SK-N-MC (cell line): ENCODE measurements around the gene ASCC1.
"Not testable (repeated sequence)": the region's sequence is repeated elsewhere in the genome, so short reads cannot be mapped to it uniquely, and the experiment has no call there.

ENCODE experiments used
- DNase-seq: peaks from one replicate; pipeline ENCODE4 v3.0.0-alpha.2; 2011; ENCODE audit warnings: low read depth, low spot score
- H3K27ac ChIP-seq: fragments of 200-600 bp; sonication (generic); 2 replicates; pipeline ENCODE4 v1.5.1; 2016; ENCODE audit warnings: mixed run types
- H3K36me3 ChIP-seq: fragments of 200-600 bp; sonication (generic); 2 replicates; pipeline ENCODE4 v1.6.1; 2017; ENCODE audit warnings: antibody characterized with exemption, low read length, mixed read lengths; ENCODE audit not compliant: insufficient read depth
- H3K4me3 ChIP-seq: fragments of 200-600 bp; sonication (generic); 2 replicates; pipeline ENCODE4 v1.5.1; 2016
- H3K9ac ChIP-seq: fragments of 200-600 bp; sonication (generic); 2 replicates; pipeline ENCODE4 v1.8.0; 2017; ENCODE audit warnings: mixed run types, mixed read lengths; ENCODE audit not compliant: insufficient read length
- H3K9me3 ChIP-seq: fragments of 200-600 bp; sonication (generic); 2 replicates; pipeline ENCODE4 v1.6.1; 2017; ENCODE audit warnings: low read depth, mild to moderate bottlenecking, antibody characterized with exemption, low read length, moderate library complexity, mixed read lengths
- EZH2 ChIP-seq: fragments of 200-600 bp; sonication (generic); IDR thresholded peaks from one replicate; pipeline ENCODE4 v1.6.1; 2017; ENCODE audit warnings: antibody characterized with exemption
- FOXP2 ChIP-seq: optimal IDR thresholded peaks from 2 replicates; pipeline ENCODE3; 2011; ENCODE audit warnings: mild to moderate bottlenecking, moderate library complexity; ENCODE audit not compliant: insufficient read depth; ENCODE audit errors: extremely low read length, control extremely low read depth
- POLR2AphosphoS5 ChIP-seq: IDR thresholded peaks from 2 replicates; pipeline ENCODE4 v1.6.1; 2012; ENCODE audit warnings: mild to moderate bottlenecking, low read depth, low read length, borderline replicate concordance

The ASCC1 gene

GRCh38 chr10:72227826-72228225 lies 11.8 kb upstream of the ASCC1 start:
- DNase-seq, result no peak
- Histone ChIP-seq H3K4me3 (no peak overlapping the region), H3K9me3 (no peaks in the 10 kb centered on the region), H3K36me3 (peaks cover 15% of the 10 kb centered on the region; the same call in 1 of the 2 replicates), H3K9ac (no peak overlapping the region), H3K27ac (no peak overlapping the region)
- TF ChIP-seq FOXP2, result no peak
- TF ChIP-seq EZH2, result no peak

GRCh38 chr10:72226418-72227027 lies 10.4 kb upstream of the ASCC1 start:
- Histone ChIP-seq H3K4me3 (no peak overlapping the region), H3K27ac (no peak overlapping the region), H3K9ac (no peak overlapping the region), H3K36me3 (peaks cover 14% of the 10 kb centered on the region; the same call in 1 of the 2 replicates), H3K9me3 (no peaks in the 10 kb centered on the region)
- no peak for TF ChIP-seq FOXP2
- no peak for TF ChIP-seq POLR2AphosphoS5
- TF ChIP-seq EZH2, result no peak
- no peak for DNase-seq

- H3K9ac ChIP-seq, H3K4me3 ChIP-seq, H3K36me3 ChIP-seq, H3K27ac ChIP-seq, DNase-seq, H3K9me3 ChIP-seq: not testable (repeated sequence)
Observed at GRCh38 chr10:72224191-72224590, 8.1 kb upstream of the ASCC1 start.

DNA sequence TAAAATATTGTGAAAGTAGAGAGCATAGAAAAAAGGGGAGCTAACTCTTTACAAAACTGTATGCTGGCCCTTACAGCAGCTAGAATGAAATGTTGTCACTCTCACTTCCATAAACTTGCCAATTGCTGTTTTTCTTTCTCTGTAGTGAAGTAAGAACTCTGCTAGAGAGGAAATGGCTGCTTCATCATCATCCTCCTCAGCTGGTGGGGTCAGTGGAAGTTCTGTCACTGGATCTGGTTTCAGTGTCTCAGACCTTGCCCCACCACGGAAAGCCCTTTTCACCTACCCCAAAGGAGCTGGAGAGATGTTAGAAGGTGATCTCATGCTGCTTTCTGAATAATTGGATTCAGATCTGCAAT lies 7.6 kb upstream of the ASCC1 start:
- Histone ChIP-seq H3K27ac (no peak overlapping the region), H3K9ac (no peak overlapping the region), H3K4me3 (no peak overlapping the region)

DNA sequence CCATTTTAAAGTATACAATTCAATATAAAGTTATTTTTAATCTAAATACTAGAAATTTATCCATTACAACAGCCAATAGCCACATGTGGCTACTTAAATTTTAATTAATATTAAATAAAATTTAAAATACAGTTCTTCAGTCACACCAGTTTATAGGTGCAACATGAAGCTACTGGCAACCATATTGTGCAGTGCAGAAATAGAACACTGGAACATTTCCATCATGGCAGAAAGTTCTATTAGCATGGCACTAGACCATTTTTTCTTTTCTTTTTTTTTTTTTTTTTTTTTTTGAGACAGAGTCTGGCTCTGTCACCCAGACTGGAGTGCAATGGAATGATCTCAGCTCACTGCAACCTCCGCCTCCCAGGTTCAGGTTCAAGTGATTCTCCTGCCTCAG lies 5.2 kb upstream of the ASCC1 start:
- Histone ChIP-seq H3K4me3 (no peak overlapping the region), H3K9me3 (no peaks in the 10 kb centered on the region), H3K27ac (no peak overlapping the region), H3K9ac (no peak overlapping the region), H3K36me3 (peaks cover 7% of the 10 kb centered on the region; the same call in 1 of the 2 replicates)
- TF ChIP-seq EZH2 (no peak), FOXP2 (no peak), POLR2AphosphoS5 (no peak)
- no peak for DNase-seq

More for the DNA sequence above, 7.6 kb upstream of the ASCC1 start:
- Histone ChIP-seq H3K36me3 (peaks cover 7% of the 10 kb centered on the region; the same call in 1 of the 2 replicates), H3K9me3 (no peaks in the 10 kb centered on the region)
- TF ChIP-seq EZH2 (no peak), FOXP2 (no peak), POLR2AphosphoS5 (no peak)
- no peak for DNase-seq

- Histone ChIP-seq H3K9me3 (no peaks in the 10 kb centered on the region), H3K27ac (no peak overlapping the region), H3K4me3 (no peak overlapping the region), H3K36me3 (peaks cover 7% of the 10 kb centered on the region; the same call in 1 of the 2 replicates), H3K9ac (no peak overlapping the region)
- no peak for DNase-seq
- TF ChIP-seq POLR2AphosphoS5 (no peak), EZH2 (no peak), FOXP2 (no peak)
Observed at GRCh38 chr10:72220637-72221036, 4.6 kb upstream of the ASCC1 start.

GRCh38 chr10:72219235-72219814 lies 3.2 kb upstream of the ASCC1 start:
- DNase-seq, result no peak
- Histone ChIP-seq H3K27ac (no peak overlapping the region), H3K9me3 (no peaks in the 10 kb centered on the region), H3K4me3 (no peak overlapping the region), H3K36me3 (peaks cover 7% of the 10 kb centered on the region; the same call in 1 of the 2 replicates), H3K9ac (no peak overlapping the region)
- TF ChIP-seq POLR2AphosphoS5 (no peak), EZH2 (no peak), FOXP2 (no peak)

- TF ChIP-seq EZH2 (no peak), POLR2AphosphoS5 (no peak), FOXP2 (no peak)
- Histone ChIP-seq H3K4me3 (no peak overlapping the region), H3K9ac (no peak overlapping the region), H3K9me3 (no peaks in the 10 kb centered on the region), H3K36me3 (peaks cover 3% of the 10 kb centered on the region; the same call in 1 of the 2 replicates), H3K27ac (no peak overlapping the region)
- DNase-seq, result no peak
Observed at GRCh38 chr10:72218726-72219125, 2.6 kb upstream of the ASCC1 start.

DNA sequence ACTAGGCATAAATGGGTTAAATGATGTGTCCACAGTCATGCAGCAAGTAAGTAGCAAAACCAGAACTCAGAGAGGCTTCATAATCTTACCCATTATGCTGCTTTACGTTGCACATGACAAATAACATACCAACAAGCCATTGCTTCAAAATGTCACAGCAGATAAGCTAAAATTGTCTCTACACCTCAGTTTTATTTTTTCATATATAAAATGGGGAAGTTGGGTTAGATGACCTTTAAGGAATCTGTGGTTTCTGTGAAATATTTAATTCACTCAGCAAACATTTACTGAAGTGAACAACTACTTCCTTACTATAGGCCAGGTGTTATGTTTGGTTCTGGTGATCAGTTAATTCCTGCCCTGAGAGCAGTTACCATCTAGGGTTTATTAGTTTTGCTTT lies 2.2 kb upstream of the ASCC1 start:
- Histone ChIP-seq H3K9ac (no peak overlapping the region), H3K9me3 (no peaks in the 10 kb centered on the region), H3K4me3 (no peak overlapping the region), H3K27ac (no peak overlapping the region), H3K36me3 (no peaks in the 10 kb centered on the region; the same call in 1 of the 2 replicates)
- DNase-seq, result no peak
- TF ChIP-seq POLR2AphosphoS5 (no peak), FOXP2 (no peak), EZH2 (no peak)

GRCh38 chr10:72211832-72212231 lies 4.2 kb downstream of the ASCC1 start:
- not testable (repeated sequence) for H3K4me3 ChIP-seq, H3K9ac ChIP-seq, H3K27ac ChIP-seq, H3K36me3 ChIP-seq, H3K9me3 ChIP-seq, DNase-seq

DNA sequence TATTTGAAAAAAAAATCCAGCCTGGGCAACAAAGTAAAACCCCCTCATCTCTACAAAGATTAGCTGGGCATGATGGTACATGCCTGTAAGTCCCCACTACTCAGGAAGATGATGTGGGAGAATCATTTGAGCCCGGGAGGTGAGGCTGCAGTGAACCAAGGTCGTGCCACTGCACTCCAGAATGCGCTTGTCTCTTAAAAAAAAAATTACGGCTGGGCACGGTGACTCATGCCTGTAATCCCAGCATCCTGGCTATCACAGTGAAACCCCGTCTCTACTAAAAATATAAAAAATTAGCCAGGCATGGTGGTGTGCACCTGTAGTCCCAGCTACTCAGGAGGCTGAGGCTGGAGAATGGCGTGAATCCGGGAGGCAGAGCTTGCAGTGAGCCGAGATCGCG lies 4.7 kb downstream of the ASCC1 start:
- H3K27ac ChIP-seq, H3K9me3 ChIP-seq, H3K36me3 ChIP-seq, DNase-seq, H3K4me3 ChIP-seq, H3K9ac ChIP-seq: not testable (repeated sequence)

DNA sequence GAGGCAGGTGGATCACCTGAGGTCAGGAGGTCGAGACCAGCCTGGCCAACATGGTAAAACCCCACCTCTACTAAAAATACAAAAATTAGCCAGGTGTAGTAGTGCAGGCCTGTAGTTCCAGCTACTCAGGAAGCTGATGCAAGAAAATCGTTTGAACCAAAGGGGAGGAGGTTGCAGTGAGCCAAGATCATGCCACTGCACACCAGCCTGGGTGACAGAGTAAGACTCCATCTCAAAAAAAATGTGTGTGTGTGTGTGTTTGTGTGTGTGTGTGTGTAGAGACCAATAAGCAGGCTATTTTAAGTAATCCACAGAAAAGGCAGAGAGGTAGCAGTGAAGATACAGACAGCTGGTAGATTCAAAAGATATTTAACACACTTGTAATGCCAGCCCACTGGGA lies 7.5 kb downstream of the ASCC1 start:
- not testable (repeated sequence) for H3K36me3 ChIP-seq, H3K9me3 ChIP-seq, H3K4me3 ChIP-seq, H3K27ac ChIP-seq, H3K9ac ChIP-seq, DNase-seq
